Ishikawa (cell line): Measurements from ENCODE around the gene RECQL5.

Experiments
- EGR1 ChIP-seq: IDR thresholded peaks from 2 replicates; pipeline ENCODE4 v1.6.1; 2012
- EP300 ChIP-seq: IDR thresholded peaks from 2 replicates; pipeline ENCODE4 v1.6.1; 2012; ENCODE audit warnings: borderline replicate concordance
- MAX ChIP-seq: IDR thresholded peaks from 2 replicates; pipeline ENCODE4 v1.6.1; 2012
- TAF1 ChIP-seq: IDR thresholded peaks from 2 replicates; pipeline ENCODE4 v1.6.1; 2012; ENCODE audit warnings: low read depth, mild to moderate bottlenecking

GRCh38 chr17:75698659-75699058, 31.7 kb upstream of the RECQL5 start:
- TF ChIP-seq TAF1: no peak
- no peak for TF ChIP-seq EP300
- TF ChIP-seq MAX: no peak
- no peak for TF ChIP-seq EGR1
